Body of pancreas (tissue), 4 donors: Measurements from ENCODE around the gene FGF10.

Source experiments
- CTCF ChIP-seq, 7 experiments: fragments of 450-650 bp in 4 of 7; fragments of 200-600 bp in 3 of 7; sonication (generic) in 3 of 7; IDR thresholded peaks; one replicate each; pipeline ENCODE4 v1.5.1; 2016 to 2019; ENCODE audit warnings: antibody characterized with exemption in 7 of 7
- POLR2A ChIP-seq, 3 donors: fragments of 450-650 bp; IDR thresholded peaks; one replicate each; pipeline ENCODE4 v1.6.1; 2016; ENCODE audit warnings: antibody characterized with exemption in 3 of 3, mild to moderate bottlenecking in 2 of 3

- no peak for TF ChIP-seq CTCF (IDR thresholded peaks at IDR 0.05)
- no peak for TF ChIP-seq POLR2A (IDR thresholded peaks at IDR 0.05)
These were observed 12.4 kb upstream of the FGF10 start for GRCh38 chr5:44401611-44402010.
